ENCODE results near the gene ACTR1A.

ACTR1A gene

GRCh38 chr10:102480396-102480795 lies 22.1 kb downstream of the ACTR1A start:
- TF ChIP-seq EZH2phosphoT487 (conservative IDR thresholded peaks at IDR 0.05; ENCODE audit: low read length) (no peak), CTCF (IDR thresholded peaks at IDR 0.05; ENCODE audit: insufficient read depth, low read length, poor library complexity, severe bottlenecking) (no peak)

GRCh38 chr10:102479651-102480050 lies 22.9 kb downstream of the ACTR1A start:
- TF ChIP-seq EZH2phosphoT487 (conservative IDR thresholded peaks at IDR 0.05; ENCODE audit: low read length), result no peak
- no peak for TF ChIP-seq CTCF (IDR thresholded peaks at IDR 0.05; ENCODE audit: insufficient read depth, low read length, poor library complexity, severe bottlenecking)
- no peak overlapping the region for H3K4me3 ChIP-seq (ENCODE audit: insufficient read depth, low read length, poor library complexity, severe bottlenecking)
- no peaks in the 10 kb centered on the region for H3K27me3 ChIP-seq (ENCODE audit: low read length)
- H3F3A ChIP-seq (ENCODE audit: insufficient read depth), result no peaks in the 10 kb centered on the region
- no peak overlapping the region for H3K27ac ChIP-seq (ENCODE audit: low read depth, low read length)
- no peak overlapping the region for H3K9ac ChIP-seq (ENCODE audit: low read length)
- H2AFZ ChIP-seq (ENCODE audit: low read depth, low read length, severe bottlenecking), result no peak overlapping the region
- no peak overlapping the region for H3K4me2 ChIP-seq (ENCODE audit: low read depth, low read length, poor library complexity, severe bottlenecking)
- no peaks in the 10 kb centered on the region for H3K36me3 ChIP-seq (ENCODE audit: low read length)
- no peaks in the 10 kb centered on the region for H3K79me2 ChIP-seq (ENCODE audit: insufficient read depth, low read length)
- no peaks in the 10 kb centered on the region for H3K9me2 ChIP-seq (replicated peaks; ENCODE audit: insufficient read depth, low read length)
- no peaks in the 10 kb centered on the region for H3K9me3 ChIP-seq (ENCODE audit: insufficient read depth, low read length)
- H4K20me1 ChIP-seq (ENCODE audit: low read depth, low read length), result no peaks in the 10 kb centered on the region

More at GRCh38 chr10:102480396-102480795, 22.1 kb downstream of the ACTR1A start:
- Histone ChIP-seq H3K9ac (ENCODE audit: low read length) (no peak overlapping the region), H3K9me3 (ENCODE audit: insufficient read depth, low read length) (no peaks in the 10 kb centered on the region), H3K36me3 (ENCODE audit: low read length) (no peaks in the 10 kb centered on the region), H3K4me2 (ENCODE audit: low read depth, low read length, poor library complexity, severe bottlenecking) (no peak overlapping the region), H3K27ac (ENCODE audit: low read depth, low read length) (no peak overlapping the region), H3K27me3 (ENCODE audit: low read length) (no peaks in the 10 kb centered on the region), H3F3A (ENCODE audit: insufficient read depth) (no peaks in the 10 kb centered on the region), H3K4me3 (ENCODE audit: insufficient read depth, low read length, poor library complexity, severe bottlenecking) (no peak overlapping the region), H3K79me2 (ENCODE audit: insufficient read depth, low read length) (no peaks in the 10 kb centered on the region), H3K9me2 (replicated peaks; ENCODE audit: insufficient read depth, low read length) (no peaks in the 10 kb centered on the region), H4K20me1 (ENCODE audit: low read depth, low read length) (no peaks in the 10 kb centered on the region), H2AFZ (ENCODE audit: low read depth, low read length, severe bottlenecking) (no peak overlapping the region)

- H3K4me3 ChIP-seq (ENCODE audit: insufficient read depth, low read length, poor library complexity, severe bottlenecking), result no peak overlapping the region
- no peak overlapping the region for H3K27ac ChIP-seq (ENCODE audit: low read depth, low read length)
- H3K9me3 ChIP-seq (ENCODE audit: insufficient read depth, low read length), result no peaks in the 10 kb centered on the region
- H3K79me2 ChIP-seq (ENCODE audit: insufficient read depth, low read length), result no peaks in the 10 kb centered on the region
- no peak overlapping the region for H2AFZ ChIP-seq (ENCODE audit: low read depth, low read length, severe bottlenecking)
- no peaks in the 10 kb centered on the region for H3K36me3 ChIP-seq (ENCODE audit: low read length)
- H3K27me3 ChIP-seq (ENCODE audit: low read length), result no peaks in the 10 kb centered on the region
- no peak overlapping the region for H3K9ac ChIP-seq (ENCODE audit: low read length)
- H3K4me2 ChIP-seq (ENCODE audit: low read depth, low read length, poor library complexity, severe bottlenecking), result no peak overlapping the region
- H3K9me2 ChIP-seq (replicated peaks; ENCODE audit: insufficient read depth, low read length), result no peaks in the 10 kb centered on the region
- TF ChIP-seq CTCF (IDR thresholded peaks at IDR 0.05; ENCODE audit: insufficient read depth, low read length, poor library complexity, severe bottlenecking) (no peak), EZH2phosphoT487 (conservative IDR thresholded peaks at IDR 0.05; ENCODE audit: low read length) (no peak)
- no peaks in the 10 kb centered on the region for H4K20me1 ChIP-seq (ENCODE audit: low read depth, low read length)
- no peaks in the 10 kb centered on the region for H3F3A ChIP-seq (ENCODE audit: insufficient read depth)
Observed at GRCh38 chr10:102476466-102477141, 25.9 kb downstream of the ACTR1A start.
